Measurements from ENCODE around the gene AFMID.

DNA sequence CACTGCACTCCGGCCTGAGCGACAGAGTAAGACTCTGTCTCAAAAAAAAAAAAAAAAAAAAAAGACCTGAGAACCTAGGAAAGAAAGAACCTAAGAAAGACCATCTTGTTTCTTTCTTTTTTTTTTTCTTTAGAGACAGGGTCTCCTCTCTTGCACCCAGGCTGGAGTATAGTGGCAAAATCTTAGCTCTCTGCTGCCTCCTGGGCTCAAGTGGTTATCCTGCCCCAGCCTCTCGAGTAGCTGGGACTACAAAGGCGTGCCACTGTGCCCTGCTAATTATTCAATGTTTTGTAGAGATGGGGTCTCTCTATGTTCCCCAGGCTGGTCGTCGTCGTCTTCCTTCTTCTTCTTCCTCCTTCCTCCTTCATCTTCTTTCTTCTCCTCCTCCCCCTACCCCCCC lies 19.1 kb downstream of the AFMID start:
- TF ChIP-seq, protein P1, sequence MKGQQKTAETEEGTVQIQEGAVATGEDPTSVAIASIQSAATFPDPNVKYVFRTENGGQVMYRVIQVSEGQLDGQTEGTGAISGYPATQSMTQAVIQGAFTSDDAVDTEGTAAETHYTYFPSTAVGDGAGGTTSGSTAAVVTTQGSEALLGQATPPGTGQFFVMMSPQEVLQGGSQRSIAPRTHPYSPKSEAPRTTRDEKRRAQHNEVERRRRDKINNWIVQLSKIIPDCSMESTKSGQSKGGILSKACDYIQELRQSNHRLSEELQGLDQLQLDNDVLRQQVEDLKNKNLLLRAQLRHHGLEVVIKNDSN (CRISPR knock-in tag; IDR thresholded peaks at IDR 0.05) = no peak
- TF ChIP-seq ZC3H4 (CRISPR knock-in tag; IDR thresholded peaks at IDR 0.05; ENCODE audit: borderline replicate concordance) = no peak
- TF ChIP-seq, protein P2, sequence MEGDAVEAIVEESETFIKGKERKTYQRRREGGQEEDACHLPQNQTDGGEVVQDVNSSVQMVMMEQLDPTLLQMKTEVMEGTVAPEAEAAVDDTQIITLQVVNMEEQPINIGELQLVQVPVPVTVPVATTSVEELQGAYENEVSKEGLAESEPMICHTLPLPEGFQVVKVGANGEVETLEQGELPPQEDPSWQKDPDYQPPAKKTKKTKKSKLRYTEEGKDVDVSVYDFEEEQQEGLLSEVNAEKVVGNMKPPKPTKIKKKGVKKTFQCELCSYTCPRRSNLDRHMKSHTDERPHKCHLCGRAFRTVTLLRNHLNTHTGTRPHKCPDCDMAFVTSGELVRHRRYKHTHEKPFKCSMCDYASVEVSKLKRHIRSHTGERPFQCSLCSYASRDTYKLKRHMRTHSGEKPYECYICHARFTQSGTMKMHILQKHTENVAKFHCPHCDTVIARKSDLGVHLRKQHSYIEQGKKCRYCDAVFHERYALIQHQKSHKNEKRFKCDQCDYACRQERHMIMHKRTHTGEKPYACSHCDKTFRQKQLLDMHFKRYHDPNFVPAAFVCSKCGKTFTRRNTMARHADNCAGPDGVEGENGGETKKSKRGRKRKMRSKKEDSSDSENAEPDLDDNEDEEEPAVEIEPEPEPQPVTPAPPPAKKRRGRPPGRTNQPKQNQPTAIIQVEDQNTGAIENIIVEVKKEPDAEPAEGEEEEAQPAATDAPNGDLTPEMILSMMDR (IDR thresholded peaks at IDR 0.05 in 2 of 3, conservative IDR thresholded peaks at IDR 0.05 in 1 of 3; ENCODE audit: insufficient read depth in 2 of 3, low read depth in 1 of 3, low read length in 3 of 3) = no peak
